Activated naive CD4-positive, alpha-beta T cell (primary cell): ENCODE measurements around the gene GON7.

Source experiments
- DNase-seq, 4 experiments: peaks; one replicate each; lab custom pipeline; 2025; lab: John Stamatoyannopoulos, UW

Gene GON7

GRCh38 chr14:93156693-93157369 is 50.0 kb downstream of the GON7 start:
- DNase-seq: no peak

GRCh38 chr14:93155667-93156066 is 51.2 kb downstream of the GON7 start:
- no peak for DNase-seq

- DNase-seq: no peak
Observed at GRCh38 chr14:93153121-93153520, 53.7 kb downstream of the GON7 start.
